DOHH2 (cell line): Measurements from ENCODE around the gene GPHN.

Source experiments
- EZH2phosphoT487 ChIP-seq: fragments of 200-600 bp; sonication (generic); IDR thresholded peaks from 2 replicates; pipeline ENCODE4 v1.6.1; 2017; ENCODE audit warnings: borderline replicate concordance, mild to moderate bottlenecking, antibody characterized with exemption, low read length, moderate library complexity, mixed read lengths
- TF ChIP-seq, protein P1 (sequence below): fragments of 200-600 bp; sonication (generic); IDR thresholded peaks from one replicate; pipeline ENCODE4 v1.5.1; 2014; ENCODE audit warnings: antibody characterized with exemption, mild to moderate bottlenecking, low read depth, low read length; ENCODE audit not compliant: poor library complexity, severe bottlenecking

DNA sequence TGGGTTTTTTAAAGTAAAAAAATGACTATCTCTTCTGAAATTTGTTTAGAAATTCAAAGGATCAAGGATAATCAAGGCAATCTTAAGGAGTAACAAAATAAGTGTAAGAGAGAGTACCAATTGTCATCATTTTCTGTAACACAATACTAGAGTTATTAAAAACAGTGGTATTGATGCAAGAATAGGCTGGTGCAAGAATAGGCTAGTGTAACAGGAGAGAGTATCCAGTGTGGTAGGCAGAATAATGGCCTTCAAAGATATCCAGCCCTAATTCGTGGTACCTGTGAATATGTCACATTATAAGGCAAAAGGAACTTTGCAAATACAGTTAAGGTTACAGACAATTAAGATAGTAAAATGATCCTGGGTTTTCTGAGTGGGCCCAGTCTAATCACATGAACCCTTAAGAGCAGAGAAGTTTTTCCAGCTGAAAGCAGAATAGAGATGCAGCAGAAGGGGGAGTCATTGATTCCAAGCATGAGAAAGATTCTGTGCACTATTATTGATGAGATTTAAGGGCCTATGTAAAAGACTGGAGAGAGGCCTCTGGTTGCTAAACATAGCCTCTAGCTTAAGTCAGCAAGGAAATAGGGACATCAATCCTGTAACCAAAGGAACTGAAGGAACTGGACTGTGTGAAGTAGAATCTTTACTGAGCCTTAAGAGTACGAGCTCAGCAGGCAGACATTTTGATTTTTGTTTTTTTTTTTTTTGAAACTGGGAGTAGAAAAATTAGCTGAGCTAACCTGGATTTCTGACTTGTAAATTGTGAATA, 134.1 kb downstream of the GPHN start:
- TF ChIP-seq, protein P1, sequence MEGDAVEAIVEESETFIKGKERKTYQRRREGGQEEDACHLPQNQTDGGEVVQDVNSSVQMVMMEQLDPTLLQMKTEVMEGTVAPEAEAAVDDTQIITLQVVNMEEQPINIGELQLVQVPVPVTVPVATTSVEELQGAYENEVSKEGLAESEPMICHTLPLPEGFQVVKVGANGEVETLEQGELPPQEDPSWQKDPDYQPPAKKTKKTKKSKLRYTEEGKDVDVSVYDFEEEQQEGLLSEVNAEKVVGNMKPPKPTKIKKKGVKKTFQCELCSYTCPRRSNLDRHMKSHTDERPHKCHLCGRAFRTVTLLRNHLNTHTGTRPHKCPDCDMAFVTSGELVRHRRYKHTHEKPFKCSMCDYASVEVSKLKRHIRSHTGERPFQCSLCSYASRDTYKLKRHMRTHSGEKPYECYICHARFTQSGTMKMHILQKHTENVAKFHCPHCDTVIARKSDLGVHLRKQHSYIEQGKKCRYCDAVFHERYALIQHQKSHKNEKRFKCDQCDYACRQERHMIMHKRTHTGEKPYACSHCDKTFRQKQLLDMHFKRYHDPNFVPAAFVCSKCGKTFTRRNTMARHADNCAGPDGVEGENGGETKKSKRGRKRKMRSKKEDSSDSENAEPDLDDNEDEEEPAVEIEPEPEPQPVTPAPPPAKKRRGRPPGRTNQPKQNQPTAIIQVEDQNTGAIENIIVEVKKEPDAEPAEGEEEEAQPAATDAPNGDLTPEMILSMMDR: no peak
- no peak for TF ChIP-seq EZH2phosphoT487
